Measurements from ENCODE around the gene LHPP. TPM values are rescaled to one million over a fixed set of nuclear protein-coding genes. Genes with fewer than 3 reads are reported as not detected.

LHPP gene
- total RNA-seq, 1 donor from 2014 or later = 15.2 TPM

- peak overlapping the region; percentile 10 for H3K27ac Mint-ChIP-seq
- TF ChIP-seq, protein P1, sequence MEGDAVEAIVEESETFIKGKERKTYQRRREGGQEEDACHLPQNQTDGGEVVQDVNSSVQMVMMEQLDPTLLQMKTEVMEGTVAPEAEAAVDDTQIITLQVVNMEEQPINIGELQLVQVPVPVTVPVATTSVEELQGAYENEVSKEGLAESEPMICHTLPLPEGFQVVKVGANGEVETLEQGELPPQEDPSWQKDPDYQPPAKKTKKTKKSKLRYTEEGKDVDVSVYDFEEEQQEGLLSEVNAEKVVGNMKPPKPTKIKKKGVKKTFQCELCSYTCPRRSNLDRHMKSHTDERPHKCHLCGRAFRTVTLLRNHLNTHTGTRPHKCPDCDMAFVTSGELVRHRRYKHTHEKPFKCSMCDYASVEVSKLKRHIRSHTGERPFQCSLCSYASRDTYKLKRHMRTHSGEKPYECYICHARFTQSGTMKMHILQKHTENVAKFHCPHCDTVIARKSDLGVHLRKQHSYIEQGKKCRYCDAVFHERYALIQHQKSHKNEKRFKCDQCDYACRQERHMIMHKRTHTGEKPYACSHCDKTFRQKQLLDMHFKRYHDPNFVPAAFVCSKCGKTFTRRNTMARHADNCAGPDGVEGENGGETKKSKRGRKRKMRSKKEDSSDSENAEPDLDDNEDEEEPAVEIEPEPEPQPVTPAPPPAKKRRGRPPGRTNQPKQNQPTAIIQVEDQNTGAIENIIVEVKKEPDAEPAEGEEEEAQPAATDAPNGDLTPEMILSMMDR (IDR thresholded peaks at IDR 0.05; ENCODE audit: unreplicated experiment) = no peak
- no peaks in the 10 kb centered on the region for H3K9me3 Mint-ChIP-seq (ENCODE audit: low read depth)
- DNase-seq (ENCODE audit: low spot score, unreplicated experiment) = no peak
- no peaks in the 10 kb centered on the region for H3K27me3 Mint-ChIP-seq
- no peak overlapping the region for H3K4me3 Mint-ChIP-seq (ENCODE audit: low read depth)
- no peaks in the 10 kb centered on the region for H3K36me3 Mint-ChIP-seq (ENCODE audit: insufficient read depth)
- peaks cover 2% of the 10 kb centered on the region for H3K4me1 Mint-ChIP-seq (ENCODE audit: low read depth)
These were observed 142.0 kb downstream of the LHPP start for GRCh38 chr10:124603376-124604213.

DNA sequence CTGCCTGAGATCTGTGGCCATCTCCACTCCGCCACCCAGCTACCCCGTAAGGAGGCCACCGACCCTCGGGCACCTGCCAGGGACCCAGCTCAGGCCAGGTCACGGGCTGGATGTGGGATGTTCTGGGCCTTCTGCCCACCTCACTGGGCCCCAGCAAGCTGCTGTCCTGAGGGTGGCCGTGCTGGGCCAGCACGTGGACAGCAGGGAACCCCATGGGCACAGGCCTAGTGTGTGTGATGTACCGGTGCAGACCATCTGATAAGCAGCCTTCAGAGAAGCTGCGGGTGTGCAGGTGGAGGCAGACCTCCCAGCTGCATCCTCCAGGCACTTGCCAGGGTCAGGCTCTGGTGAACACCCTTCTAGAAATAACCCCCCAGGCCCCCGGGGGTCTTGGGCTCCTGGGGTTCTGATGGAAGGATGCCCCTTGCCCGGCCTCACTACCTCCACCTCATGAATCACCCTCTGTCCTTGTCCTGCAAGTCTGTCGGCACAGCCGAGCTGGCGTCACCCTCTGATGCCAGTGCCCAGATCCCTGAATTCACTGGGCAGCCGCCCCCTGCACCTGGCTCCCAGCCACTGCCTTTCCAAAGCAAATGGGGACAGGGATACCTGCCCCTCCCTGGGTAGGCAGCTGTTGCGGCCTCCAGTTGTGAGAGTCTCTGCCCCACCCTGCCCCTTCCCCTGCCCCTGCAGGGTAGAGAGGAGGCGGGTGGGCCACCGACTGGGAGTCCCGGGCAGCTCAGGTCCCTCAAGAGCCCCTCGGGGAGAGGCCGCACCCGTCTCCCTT is 142.8 kb downstream of the LHPP start:
- TF ChIP-seq, protein P1 (IDR thresholded peaks at IDR 0.05; ENCODE audit: unreplicated experiment) = no peak
- Mint-ChIP-seq H3K27ac (no peak overlapping the region), H3K36me3 (ENCODE audit: insufficient read depth) (no peaks in the 10 kb centered on the region), H3K9me3 (ENCODE audit: low read depth) (no peaks in the 10 kb centered on the region), H3K4me3 (ENCODE audit: low read depth) (no peak overlapping the region), H3K27me3 (no peaks in the 10 kb centered on the region), H3K4me1 (ENCODE audit: low read depth) (peaks cover 2% of the 10 kb centered on the region)
- no peak for DNase-seq (ENCODE audit: low spot score, unreplicated experiment)

DNA sequence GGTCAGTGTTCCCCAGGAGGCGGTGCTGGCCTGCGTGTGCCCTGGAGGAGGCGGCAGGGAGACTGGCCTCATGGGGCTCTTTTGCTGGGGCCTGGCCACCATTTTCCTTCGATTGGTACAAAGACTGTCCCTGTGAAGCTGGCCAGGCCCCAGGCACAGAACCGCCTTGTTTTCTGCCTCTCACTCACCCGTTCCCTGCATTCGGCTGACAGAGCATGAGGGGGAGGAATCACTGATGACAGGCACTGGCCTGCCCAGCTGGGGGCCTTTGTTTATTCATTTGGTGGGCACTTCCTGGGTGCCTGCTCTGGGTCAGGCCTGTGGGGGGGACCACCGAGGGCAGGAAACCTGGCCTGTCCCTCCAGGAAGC is 143.4 kb downstream of the LHPP start:
- TF ChIP-seq, protein P1 (IDR thresholded peaks at IDR 0.05; ENCODE audit: unreplicated experiment) = no peak
- H3K27ac Mint-ChIP-seq = no peak overlapping the region
- no peaks in the 10 kb centered on the region for H3K36me3 Mint-ChIP-seq (ENCODE audit: insufficient read depth)
- H3K9me3 Mint-ChIP-seq (ENCODE audit: low read depth) = no peaks in the 10 kb centered on the region
- H3K4me3 Mint-ChIP-seq (ENCODE audit: low read depth) = no peak overlapping the region
- DNase-seq (ENCODE audit: low spot score, unreplicated experiment) = no peak
- H3K4me1 Mint-ChIP-seq (ENCODE audit: low read depth) = peaks cover 2% of the 10 kb centered on the region
- H3K27me3 Mint-ChIP-seq = no peaks in the 10 kb centered on the region

GRCh38 chr10:124605481-124605855 is 143.8 kb downstream of the LHPP start:
- no peak for DNase-seq (ENCODE audit: low spot score, unreplicated experiment)
- Mint-ChIP-seq H3K4me1 (ENCODE audit: low read depth) (peaks cover 2% of the 10 kb centered on the region), H3K36me3 (ENCODE audit: insufficient read depth) (no peaks in the 10 kb centered on the region), H3K9me3 (ENCODE audit: low read depth) (no peaks in the 10 kb centered on the region), H3K4me3 (ENCODE audit: low read depth) (no peak overlapping the region), H3K27me3 (no peaks in the 10 kb centered on the region), H3K27ac (no peak overlapping the region)
- TF ChIP-seq, protein P1 (IDR thresholded peaks at IDR 0.05; ENCODE audit: unreplicated experiment) = no peak

Data from progenitor cell of endocrine pancreas (in vitro differentiated cells).